ENCODE results near the gene TNKS1BP1.
A peak's percentile ranks its signal among the peaks of the same experiment; 100 is the strongest.

TNKS1BP1 gene

GRCh38 chr11:57331720-57332119 is 7.0 kb upstream of the TNKS1BP1 start:
- no peak for DNase-seq

- no peak for DNase-seq
These were observed 5.3 kb upstream of the TNKS1BP1 start for GRCh38 chr11:57330029-57330428.

GRCh38 chr11:57327721-57328120 is 3.0 kb upstream of the TNKS1BP1 start:
- DNase-seq: no peak

- no peak for DNase-seq
These were observed 940 bp upstream of the TNKS1BP1 start for GRCh38 chr11:57325735-57326048.

- peak; percentile 88 for DNase-seq
These were observed 432 bp downstream of the TNKS1BP1 start for GRCh38 chr11:57324154-57324885.

GRCh38 chr11:57323855-57324153 is 948 bp downstream of the TNKS1BP1 start:
- DNase-seq: no peak

GRCh38 chr11:57323167-57323854 is 1.4 kb downstream of the TNKS1BP1 start:
- no peak for DNase-seq

GRCh38 chr11:57322256-57323166 is 2.2 kb downstream of the TNKS1BP1 start:
- DNase-seq: peak; percentile 94

GRCh38 chr11:57321388-57322255 is 3.1 kb downstream of the TNKS1BP1 start:
- DNase-seq: peak; percentile 57

- DNase-seq: no peak
These were observed 3.9 kb downstream of the TNKS1BP1 start for GRCh38 chr11:57320719-57321387.

- DNase-seq: no peak
These were observed 4.6 kb downstream of the TNKS1BP1 start for GRCh38 chr11:57320067-57320718.

- no peak for DNase-seq
These were observed 6.6 kb downstream of the TNKS1BP1 start for GRCh38 chr11:57318178-57318577.

GRCh38 chr11:57316017-57316416 is 8.7 kb downstream of the TNKS1BP1 start:
- no peak for DNase-seq

GRCh38 chr11:57315491-57315890 is 9.3 kb downstream of the TNKS1BP1 start:
- no peak for DNase-seq

- peak; percentile 20 for DNase-seq
These were observed 10.4 kb downstream of the TNKS1BP1 start for GRCh38 chr11:57314221-57314973.

- DNase-seq: peak; percentile 22
These were observed 11.0 kb downstream of the TNKS1BP1 start for GRCh38 chr11:57313788-57314135.

- peak; percentile 31 for DNase-seq
These were observed 11.5 kb downstream of the TNKS1BP1 start for GRCh38 chr11:57313071-57313787.

- DNase-seq: peak; percentile 21
These were observed 12.2 kb downstream of the TNKS1BP1 start for GRCh38 chr11:57312511-57313021.

GRCh38 chr11:57311109-57311936 is 13.4 kb downstream of the TNKS1BP1 start:
- DNase-seq: peak; percentile 90
